GM23248 (cell line): Measurements from ENCODE around the gene HSPA1L. TPM values are rescaled to one million over a fixed set of nuclear protein-coding genes. Genes with fewer than 3 reads are reported as not detected.

ENCODE experiments used
- DNase-seq: peaks from one replicate; pipeline ENCODE4 v3.0.0-alpha.2; 2015
- H2AFZ ChIP-seq: fragments of 200-600 bp; sonication (generic); 2 replicates; pipeline ENCODE4 v1.6.1; 2016; ENCODE audit warnings: antibody characterized with exemption
- H3F3A ChIP-seq: fragments of 200-600 bp; sonication (generic); 2 replicates; pipeline ENCODE4 v1.6.1; 2016; ENCODE audit warnings: mild to moderate bottlenecking, antibody characterized with exemption, mixed run types; ENCODE audit not compliant: insufficient read depth
- H3K27ac ChIP-seq: fragments of 200-600 bp; sonication (generic); 2 replicates; pipeline ENCODE4 v1.5.1; 2016; ENCODE audit warnings: mild to moderate bottlenecking
- H3K27me3 ChIP-seq: fragments of 200-600 bp; sonication (generic); replicated peaks from 2 replicates; pipeline ENCODE4 v1.6.1; 2016; ENCODE audit warnings: mild to moderate bottlenecking; ENCODE audit not compliant: insufficient read depth
- H3K36me3 ChIP-seq: fragments of 200-600 bp; sonication (generic); 2 replicates; pipeline ENCODE4 v1.6.1; 2016; ENCODE audit warnings: low read depth, mild to moderate bottlenecking
- H3K4me1 ChIP-seq: fragments of 200-600 bp; sonication (generic); 2 replicates; pipeline ENCODE4 v1.6.1; 2016; ENCODE audit warnings: mild to moderate bottlenecking; ENCODE audit not compliant: insufficient read depth
- H3K4me2 ChIP-seq: fragments of 200-600 bp; sonication (generic); one replicate; pipeline ENCODE4 v1.6.1; 2016; ENCODE audit warnings: mild to moderate bottlenecking; ENCODE audit not compliant: unreplicated experiment
- H3K4me3 ChIP-seq: fragments of 200-600 bp; sonication (generic); 2 replicates; pipeline ENCODE4 v1.5.1; 2016; ENCODE audit warnings: mild to moderate bottlenecking
- H3K79me2 ChIP-seq: fragments of 200-600 bp; sonication (generic); 2 replicates; pipeline ENCODE4 v1.6.1; 2016; ENCODE audit warnings: mild to moderate bottlenecking; ENCODE audit not compliant: insufficient read depth
- H3K9ac ChIP-seq: fragments of 200-600 bp; sonication (generic); 2 replicates; pipeline ENCODE4 v1.6.1; 2016; ENCODE audit warnings: mild to moderate bottlenecking
- H3K9me2 ChIP-seq: fragments of 200-600 bp; sonication (generic); 2 replicates; pipeline ENCODE4 v1.6.1; 2016; ENCODE audit warnings: mixed run types, mild to moderate bottlenecking, moderate library complexity; ENCODE audit not compliant: insufficient read depth
- H3K9me3 ChIP-seq: fragments of 200-600 bp; sonication (generic); one replicate; pipeline ENCODE4 v1.6.1; 2017; ENCODE audit warnings: low read depth
- H4K20me1 ChIP-seq: fragments of 200-600 bp; sonication (generic); 2 replicates; pipeline ENCODE4 v1.6.0; 2016; ENCODE audit not compliant: insufficient read depth
- EZH2 ChIP-seq: fragments of 200-600 bp; sonication (generic); IDR thresholded peaks from 2 replicates; pipeline ENCODE4 v1.6.1; 2018; ENCODE audit warnings: antibody characterized with exemption, mild to moderate bottlenecking; ENCODE audit not compliant: insufficient read depth, poor library complexity, severe bottlenecking
- EZH2phosphoT487 ChIP-seq: fragments of 200-600 bp; sonication (generic); IDR thresholded peaks from 2 replicates; pipeline ENCODE4 v1.6.1; 2018; ENCODE audit warnings: antibody characterized with exemption, moderate library complexity, mild to moderate bottlenecking, low read depth; ENCODE audit not compliant: insufficient read depth
- WGBS, 2 experiments: methylation state at CpG; one replicate each; pipeline ENCODE4 v1.1.6; 2015 to 2017; ENCODE audit warnings: low lambda C conversion rate in 2 of 2, low coverage in 1 of 2; ENCODE audit errors: missing lambda C conversion rate in 2 of 2; 5-methylcytosine and 5-hydroxymethylcytosine counted together
- in situ Hi-C: fragments of 300-500 bp; cut with MboI; formaldehyde crosslinking; loops from 2 replicates; pipeline ENCODE4 v1.15.0; 2020
- polyA plus RNA-seq: library from polyadenylated mRNA; unstranded; fragments of >200 nt; fragmentation: Nextera tagmentation; extraction: Ambion mirVana; gene quantifications from 2 replicates; pipeline ENCODE4 v1.2.1, GENCODE V29; 2016
- total RNA-seq: library from RNA; depleted of rRNA; stranded (reverse); fragments of >200 nt; shearing (Covaris generic); gene quantifications from 2 replicates; pipeline ENCODE4 v1.2.3, GENCODE V29; 2014

Gene HSPA1L
- total and polyA plus RNA-seq, 2 experiments from 2014 or later: 0.91 to 1.7 TPM

- no peak for TF ChIP-seq EZH2phosphoT487
- TF ChIP-seq EZH2: no peak
- DNase-seq: no peak
- Histone ChIP-seq H3F3A (0 out of 2 replicates have a peak, but pooled peaks cover 7% of the 10 kb centered on the region), H3K9me3 (no peaks in the 10 kb centered on the region), H3K27me3 (no peaks in the 10 kb centered on the region), H3K36me3 (no peaks in the 10 kb centered on the region; the same call in 1 of the 2 replicates), H4K20me1 (no peaks in the 10 kb centered on the region), H3K4me2 (peak overlapping the region; percentile 96), H3K4me1 (peaks cover 11% of the 10 kb centered on the region), H3K9ac (peak overlapping the region; percentile 82), H3K9me2 (no peaks in the 10 kb centered on the region), H3K4me3 (peak overlapping the region; percentile 90), H3K27ac (no peak overlapping the region), H2AFZ (peak overlapping the region; percentile 80), H3K79me2 (peaks cover 11% of the 10 kb centered on the region)
- WGBS, 2 experiments: 23 to 34% methylated on average over 13 to 17 of the region's 17 CpGs
- in situ Hi-C loops: no loop called here
These were observed 46.8 kb upstream of the HSPA1L start for GRCh38 chr6:31861919-31862343.

GRCh38 chr6:31861150-31861549 is 46.1 kb upstream of the HSPA1L start:
- in situ Hi-C loops: no loop called here
- Histone ChIP-seq H3K36me3 (no peaks in the 10 kb centered on the region; the same call in 1 of the 2 replicates), H3K9me3 (no peaks in the 10 kb centered on the region), H3K27ac (no peak overlapping the region), H3K4me2 (no peak overlapping the region), H3F3A (0 out of 2 replicates have a peak, but pooled peaks cover 7% of the 10 kb centered on the region), H3K9ac (no peak overlapping the region), H3K79me2 (peaks cover 11% of the 10 kb centered on the region), H2AFZ (no peak overlapping the region), H3K4me1 (peaks cover 11% of the 10 kb centered on the region), H4K20me1 (no peaks in the 10 kb centered on the region), H3K4me3 (no peak overlapping the region), H3K9me2 (no peaks in the 10 kb centered on the region), H3K27me3 (no peaks in the 10 kb centered on the region)
- 89 to 90% methylated on average over 7 of the region's 7 CpGs for WGBS, 2 experiments
- TF ChIP-seq EZH2phosphoT487: no peak
- TF ChIP-seq EZH2: no peak
- DNase-seq: no peak

DNA sequence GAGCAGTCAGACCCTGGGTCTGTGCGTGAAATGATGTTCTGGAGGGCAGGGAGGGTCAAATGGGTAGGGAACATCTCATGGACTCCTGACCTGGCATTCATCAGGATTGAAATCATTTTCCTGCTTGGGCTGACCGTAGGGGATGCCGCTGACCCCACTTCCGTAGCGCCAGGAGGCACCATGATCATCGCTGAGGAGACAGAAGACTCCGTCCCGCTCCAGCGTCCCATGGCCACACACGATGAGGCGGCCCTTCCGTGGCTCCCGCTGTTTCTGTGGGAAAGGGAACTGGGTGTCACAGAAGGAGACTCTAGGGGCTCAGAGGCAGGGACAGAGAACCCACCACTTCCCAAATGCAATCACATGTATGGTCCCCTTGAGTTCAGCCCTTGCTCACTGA is 45.3 kb upstream of the HSPA1L start:
- Histone ChIP-seq H3K27me3 (no peaks in the 10 kb centered on the region), H3K4me3 (no peak overlapping the region), H3K9me2 (no peaks in the 10 kb centered on the region), H3K4me1 (peaks cover 11% of the 10 kb centered on the region), H2AFZ (no peak overlapping the region), H3K4me2 (no peak overlapping the region), H3K27ac (no peak overlapping the region), H4K20me1 (no peaks in the 10 kb centered on the region), H3K79me2 (peaks cover 11% of the 10 kb centered on the region), H3F3A (0 out of 2 replicates have a peak, but pooled peaks cover 7% of the 10 kb centered on the region), H3K9me3 (no peaks in the 10 kb centered on the region), H3K9ac (no peak overlapping the region), H3K36me3 (no peaks in the 10 kb centered on the region; the same call in 1 of the 2 replicates)
- WGBS, 2 experiments: 87 to 89% methylated on average over 13 of the region's 13 CpGs
- no peak for DNase-seq
- in situ Hi-C loops: no loop called here
- no peak for TF ChIP-seq EZH2
- no peak for TF ChIP-seq EZH2phosphoT487

GRCh38 chr6:31859923-31860322 is 44.8 kb upstream of the HSPA1L start:
- TF ChIP-seq EZH2 (no peak), EZH2phosphoT487 (no peak)
- no peaks in the 10 kb centered on the region for H3K9me2 ChIP-seq
- WGBS, 2 experiments: 83 to 88% methylated on average over 11 of the region's 11 CpGs
- no peaks in the 10 kb centered on the region; the same call in 1 of the 2 replicates for H3K36me3 ChIP-seq
- H3K27ac ChIP-seq: no peak overlapping the region
- no peak overlapping the region for H2AFZ ChIP-seq
- peaks cover 11% of the 10 kb centered on the region for H3K79me2 ChIP-seq
- peaks cover 11% of the 10 kb centered on the region for H3K4me1 ChIP-seq
- no peak overlapping the region for H3K4me3 ChIP-seq
- no peaks in the 10 kb centered on the region for H3K27me3 ChIP-seq
- in situ Hi-C loops: no loop called here
- H3K9ac ChIP-seq: no peak overlapping the region
- H3F3A ChIP-seq: 0 out of 2 replicates have a peak, but pooled peaks cover 7% of the 10 kb centered on the region
- DNase-seq: no peak
- no peak overlapping the region for H3K4me2 ChIP-seq
- no peaks in the 10 kb centered on the region for H3K9me3 ChIP-seq
- H4K20me1 ChIP-seq: no peaks in the 10 kb centered on the region
